ENCODE results near the gene SHE.

DNA sequence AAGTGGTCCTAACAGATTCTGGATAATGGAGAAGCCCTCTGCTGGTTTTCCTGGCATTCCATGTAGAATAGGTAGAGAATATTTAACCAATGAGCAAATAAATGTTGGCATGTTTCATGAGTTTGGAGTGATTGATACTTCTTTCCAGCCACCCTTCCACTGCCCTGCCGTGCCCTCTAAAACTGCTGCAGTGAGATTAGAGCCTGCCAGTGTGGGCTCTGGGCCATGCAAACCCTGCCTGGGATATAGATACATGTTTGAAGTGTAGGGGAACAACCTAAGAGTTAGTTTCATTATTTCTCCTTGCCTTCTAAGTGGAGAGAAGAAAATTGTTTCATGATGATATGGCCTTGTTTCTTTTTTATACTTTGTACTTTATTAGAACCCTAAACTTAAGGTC lies 45.8 kb upstream of the SHE start:
- TF ChIP-seq, protein P1, sequence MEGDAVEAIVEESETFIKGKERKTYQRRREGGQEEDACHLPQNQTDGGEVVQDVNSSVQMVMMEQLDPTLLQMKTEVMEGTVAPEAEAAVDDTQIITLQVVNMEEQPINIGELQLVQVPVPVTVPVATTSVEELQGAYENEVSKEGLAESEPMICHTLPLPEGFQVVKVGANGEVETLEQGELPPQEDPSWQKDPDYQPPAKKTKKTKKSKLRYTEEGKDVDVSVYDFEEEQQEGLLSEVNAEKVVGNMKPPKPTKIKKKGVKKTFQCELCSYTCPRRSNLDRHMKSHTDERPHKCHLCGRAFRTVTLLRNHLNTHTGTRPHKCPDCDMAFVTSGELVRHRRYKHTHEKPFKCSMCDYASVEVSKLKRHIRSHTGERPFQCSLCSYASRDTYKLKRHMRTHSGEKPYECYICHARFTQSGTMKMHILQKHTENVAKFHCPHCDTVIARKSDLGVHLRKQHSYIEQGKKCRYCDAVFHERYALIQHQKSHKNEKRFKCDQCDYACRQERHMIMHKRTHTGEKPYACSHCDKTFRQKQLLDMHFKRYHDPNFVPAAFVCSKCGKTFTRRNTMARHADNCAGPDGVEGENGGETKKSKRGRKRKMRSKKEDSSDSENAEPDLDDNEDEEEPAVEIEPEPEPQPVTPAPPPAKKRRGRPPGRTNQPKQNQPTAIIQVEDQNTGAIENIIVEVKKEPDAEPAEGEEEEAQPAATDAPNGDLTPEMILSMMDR (conservative IDR thresholded peaks at IDR 0.05; ENCODE audit: low read length): no peak
- TF ChIP-seq EZH2phosphoT487 (IDR thresholded peaks at IDR 0.05; ENCODE audit: borderline replicate concordance, low read depth, low read length): no peak

Measured in OCI-LY7 (cell line).